ENCODE measurements around the gene MTA2.
"Not testable (repeated sequence)": the region's sequence is repeated elsewhere in the genome, so short reads cannot be mapped to it uniquely, and the experiment has no call there.

MTA2 gene

DNA sequence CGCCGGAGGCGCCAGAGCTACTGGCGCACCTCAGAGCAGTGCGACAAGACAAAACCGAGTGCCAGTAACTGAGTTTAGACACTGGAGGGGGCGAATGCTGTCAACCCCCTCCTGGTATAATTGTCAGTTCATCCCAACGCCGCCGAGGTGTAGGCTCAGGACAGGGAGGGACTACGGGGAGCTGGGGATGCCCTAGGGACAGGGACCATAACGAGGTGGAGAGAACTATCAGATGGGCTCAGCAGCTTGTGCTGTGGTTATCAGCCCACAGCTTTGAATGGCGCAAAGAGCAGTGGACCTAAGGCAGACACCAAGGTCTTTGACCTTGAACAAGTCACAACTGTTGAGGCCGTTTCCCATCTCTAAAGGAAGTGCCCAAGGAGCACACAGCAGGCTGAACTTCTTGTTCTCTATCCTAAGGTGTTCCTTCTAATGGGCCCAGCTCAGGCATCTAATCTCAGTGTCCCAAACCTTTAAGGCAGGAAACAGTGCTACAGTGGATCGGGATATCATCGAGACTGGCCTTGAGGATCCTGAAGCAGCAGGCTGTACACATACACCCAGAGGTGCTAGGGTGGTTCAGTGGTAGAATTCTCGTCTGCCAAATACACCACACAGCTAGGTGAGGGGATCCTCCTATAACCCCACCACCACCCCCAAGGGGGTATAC lies 9.4 kb downstream of the MTA2 start:
- no peak for DNase-seq (ENCODE audit: low read depth)

GRCh38 chr11:62591448-62592145 lies 10.1 kb downstream of the MTA2 start, which contains the start of gene TUT1:
TSS of gene TUT1 (minus strand) at chr11:62591523. CDS start at chr11:62591485, 38 bp downstream.
- peak; percentile 99 for DNase-seq (ENCODE audit: low read depth)

GRCh38 chr11:62588966-62589637 lies 12.6 kb downstream of the MTA2 start:
- no peak for DNase-seq (ENCODE audit: low read depth)

DNA sequence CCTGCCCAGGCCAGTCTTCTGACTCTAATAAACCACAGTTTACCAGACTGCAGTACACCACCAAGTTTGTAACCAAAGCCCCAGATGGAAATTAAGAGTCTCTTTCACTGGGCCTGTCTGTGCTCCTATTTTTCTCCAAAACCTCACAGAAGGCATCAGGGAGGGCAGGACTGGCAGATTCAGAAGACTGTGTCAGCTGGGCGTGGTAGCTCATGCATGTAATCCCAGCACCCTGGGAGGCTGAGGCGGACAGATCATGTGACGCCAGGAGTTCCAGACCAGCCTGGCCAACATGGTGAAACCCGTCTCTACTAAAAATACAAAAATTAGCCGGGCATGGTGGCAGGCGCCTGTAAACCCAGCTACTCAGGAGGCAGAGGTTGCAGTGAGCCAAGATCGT lies 16.3 kb downstream of the MTA2 start:
- not testable (repeated sequence) for DNase-seq (ENCODE audit: low read depth)

GRCh38 chr11:62581735-62582134 lies 19.9 kb downstream of the MTA2 start:
- DNase-seq (ENCODE audit: low read depth), result not testable (repeated sequence)

- DNase-seq (ENCODE audit: low read depth), result no peak
Observed at GRCh38 chr11:62580959-62581715, 20.5 kb downstream of the MTA2 start.

DNA sequence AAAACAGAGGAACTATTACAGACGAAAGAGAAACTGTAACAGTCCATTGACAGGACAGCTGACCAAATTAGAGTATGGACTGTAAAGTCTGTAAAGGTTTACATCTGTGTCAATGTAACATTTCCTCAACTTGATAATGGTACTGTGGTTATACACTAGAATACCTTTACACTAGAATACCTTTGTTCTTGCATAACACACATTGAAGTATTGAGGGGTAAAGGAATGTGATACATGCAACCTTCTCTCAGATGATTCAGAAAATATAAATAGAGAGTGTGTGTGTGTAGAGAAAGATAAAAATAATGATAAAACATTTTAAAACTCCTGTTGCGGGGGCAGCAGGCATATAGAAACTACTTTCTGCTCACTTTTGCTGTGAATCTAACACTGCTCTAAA lies 22.4 kb downstream of the MTA2 start:
- DNase-seq (ENCODE audit: low read depth), result no peak

- no peak for DNase-seq (ENCODE audit: low read depth)
Observed at GRCh38 chr11:62578541-62578940, 23.1 kb downstream of the MTA2 start.

GRCh38 chr11:62577046-62577714 lies 24.5 kb downstream of the MTA2 start:
- no peak for DNase-seq (ENCODE audit: low read depth)

GRCh38 chr11:62575837-62576236 lies 25.8 kb downstream of the MTA2 start:
- DNase-seq (ENCODE audit: low read depth), result no peak

- no peak for DNase-seq (ENCODE audit: low read depth)
Observed at GRCh38 chr11:62575156-62575555, 26.5 kb downstream of the MTA2 start.

GRCh38 chr11:62574363-62575071 lies 27.1 kb downstream of the MTA2 start:
- DNase-seq (ENCODE audit: low read depth), result no peak

GRCh38 chr11:62573592-62574362 lies 27.9 kb downstream of the MTA2 start, which contains the start of gene EEF1G:
TSS of gene EEF1G (minus strand) at chr11:62573891. CDS start at chr11:62573842, 49 bp downstream.
- peak; percentile 99 for DNase-seq (ENCODE audit: low read depth)

- DNase-seq (ENCODE audit: low read depth), result no peak
Observed at GRCh38 chr11:62573006-62573591, 28.6 kb downstream of the MTA2 start.

- DNase-seq (ENCODE audit: low read depth), result no peak
Observed at GRCh38 chr11:62572431-62572830, 29.2 kb downstream of the MTA2 start.

DNA sequence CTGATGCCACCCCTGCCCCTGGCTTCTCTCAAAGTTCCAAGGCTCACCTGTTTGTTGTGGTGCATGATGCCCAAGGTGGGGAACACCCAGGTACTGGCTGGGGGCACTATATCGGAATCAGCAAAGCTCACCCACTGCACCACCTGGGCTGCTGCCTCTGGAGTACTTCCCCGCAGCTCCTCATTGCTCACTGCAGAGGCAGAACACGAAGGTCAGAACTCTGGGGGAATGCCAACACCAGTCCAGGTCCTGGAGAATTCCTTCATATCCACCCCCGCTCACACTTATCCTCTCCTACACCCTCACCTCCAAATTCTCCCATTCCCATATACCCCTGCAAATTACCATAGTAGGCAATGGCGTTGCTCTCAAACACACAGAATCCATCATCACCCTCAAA lies 30.2 kb downstream of the MTA2 start:
- not testable (repeated sequence) for DNase-seq (ENCODE audit: low read depth)

- DNase-seq (ENCODE audit: low read depth), result not testable (repeated sequence)
Observed at GRCh38 chr11:62570903-62571302, 30.8 kb downstream of the MTA2 start.

DNA sequence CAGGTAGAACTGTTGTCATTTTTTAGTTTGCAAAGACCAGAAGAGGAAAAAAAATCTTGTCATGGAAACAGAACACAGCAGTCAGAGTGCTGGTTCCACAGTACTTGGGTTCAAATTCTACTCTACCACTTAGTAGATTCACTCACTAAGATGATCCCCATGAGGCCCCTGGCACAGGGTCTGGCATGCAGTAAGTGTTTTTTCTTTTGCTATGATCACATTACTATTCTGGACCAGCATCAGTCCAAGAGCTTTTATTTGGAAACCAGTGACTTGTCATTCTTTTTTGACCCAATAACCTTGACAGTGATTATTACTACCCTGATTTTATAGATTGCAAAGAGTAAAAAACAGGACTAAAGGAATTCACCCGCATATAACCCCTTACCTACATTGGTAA lies 32.1 kb downstream of the MTA2 start:
- no peak for DNase-seq (ENCODE audit: low read depth)

DNA sequence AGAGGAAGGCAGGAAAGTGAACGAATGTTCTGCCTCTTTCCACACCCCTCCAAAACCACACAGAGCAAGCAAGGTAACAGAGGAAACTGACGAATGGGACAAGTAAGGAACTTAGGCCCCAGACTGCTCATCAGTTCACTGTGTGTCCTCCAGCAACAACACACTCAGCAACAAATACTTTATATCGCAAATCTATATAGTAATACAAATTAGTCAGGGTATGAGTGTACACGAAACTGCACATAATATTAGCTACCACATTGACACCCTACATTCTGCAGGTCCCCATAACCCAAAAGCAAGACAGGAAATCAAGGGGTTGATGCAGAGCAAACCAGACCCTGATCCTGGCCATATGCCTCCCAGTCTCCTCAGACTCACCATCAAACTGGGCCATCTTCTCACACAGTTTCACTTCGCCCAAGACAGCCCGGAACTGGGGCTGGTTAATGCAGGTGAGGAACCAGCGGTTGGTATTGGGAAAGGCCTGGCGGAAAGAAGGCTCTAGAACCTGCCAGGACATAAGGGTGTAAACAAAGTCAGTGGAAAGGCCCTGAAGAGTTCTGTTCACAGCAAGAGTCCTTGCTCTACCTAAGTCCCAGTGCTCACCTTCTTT lies 34.5 kb downstream of the MTA2 start:
- DNase-seq (ENCODE audit: low read depth), result no peak
